GM12872 (cell line): ENCODE results near the gene IQCK.

Experiments used
- TF ChIP-seq, protein P1 (sequence below): IDR thresholded peaks from 3 replicates; pipeline ENCODE4 v1.5.1; 2011; ENCODE audit warnings: low read depth, mild to moderate bottlenecking, low read length, moderate library complexity; ENCODE audit not compliant: insufficient read depth

The IQCK gene

DNA sequence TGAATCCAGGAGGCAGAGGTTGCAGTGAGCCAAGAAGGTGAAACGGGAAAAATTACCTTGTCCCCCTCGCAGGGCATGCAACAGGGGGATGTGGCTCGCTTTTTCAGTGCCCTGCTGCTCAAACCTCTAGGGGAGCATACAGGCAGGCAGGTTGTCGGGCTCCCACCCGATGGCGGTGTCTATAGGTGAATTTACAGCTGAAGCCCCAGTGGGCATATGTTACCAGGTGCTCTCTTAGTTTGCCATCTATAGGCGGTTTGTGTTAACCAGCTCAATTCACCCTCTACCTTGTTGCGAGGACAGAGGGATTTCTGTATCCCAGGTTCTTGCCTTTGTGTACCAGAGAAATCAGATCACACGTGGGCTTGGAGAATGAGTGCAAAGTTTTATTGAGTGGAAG lies 48.9 kb downstream of the IQCK start:
- TF ChIP-seq, protein P1, sequence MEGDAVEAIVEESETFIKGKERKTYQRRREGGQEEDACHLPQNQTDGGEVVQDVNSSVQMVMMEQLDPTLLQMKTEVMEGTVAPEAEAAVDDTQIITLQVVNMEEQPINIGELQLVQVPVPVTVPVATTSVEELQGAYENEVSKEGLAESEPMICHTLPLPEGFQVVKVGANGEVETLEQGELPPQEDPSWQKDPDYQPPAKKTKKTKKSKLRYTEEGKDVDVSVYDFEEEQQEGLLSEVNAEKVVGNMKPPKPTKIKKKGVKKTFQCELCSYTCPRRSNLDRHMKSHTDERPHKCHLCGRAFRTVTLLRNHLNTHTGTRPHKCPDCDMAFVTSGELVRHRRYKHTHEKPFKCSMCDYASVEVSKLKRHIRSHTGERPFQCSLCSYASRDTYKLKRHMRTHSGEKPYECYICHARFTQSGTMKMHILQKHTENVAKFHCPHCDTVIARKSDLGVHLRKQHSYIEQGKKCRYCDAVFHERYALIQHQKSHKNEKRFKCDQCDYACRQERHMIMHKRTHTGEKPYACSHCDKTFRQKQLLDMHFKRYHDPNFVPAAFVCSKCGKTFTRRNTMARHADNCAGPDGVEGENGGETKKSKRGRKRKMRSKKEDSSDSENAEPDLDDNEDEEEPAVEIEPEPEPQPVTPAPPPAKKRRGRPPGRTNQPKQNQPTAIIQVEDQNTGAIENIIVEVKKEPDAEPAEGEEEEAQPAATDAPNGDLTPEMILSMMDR, result no peak

- TF ChIP-seq, protein P1, result no peak
These were observed 49.4 kb downstream of the IQCK start for GRCh38 chr16:19767497-19767896.

DNA sequence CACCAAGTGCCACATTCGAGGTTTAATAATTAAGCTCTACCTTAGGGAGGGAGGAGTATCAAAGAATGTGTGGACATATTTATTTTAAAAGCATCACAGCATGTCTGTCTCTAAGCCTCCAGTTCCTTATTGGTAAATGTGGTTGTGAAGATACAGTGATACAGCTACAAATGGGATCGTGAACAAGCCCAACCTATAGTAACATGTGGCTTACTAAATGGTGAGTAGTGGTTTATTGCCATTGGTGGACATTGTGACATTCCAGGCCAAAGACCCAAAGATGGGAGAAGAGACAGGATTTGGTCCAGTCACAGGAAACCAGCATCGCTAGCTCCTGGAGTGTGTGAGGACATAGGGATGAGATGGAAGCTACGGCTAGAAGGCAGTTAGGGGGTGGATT lies 51.2 kb downstream of the IQCK start:
- TF ChIP-seq, protein P1, result no peak

DNA sequence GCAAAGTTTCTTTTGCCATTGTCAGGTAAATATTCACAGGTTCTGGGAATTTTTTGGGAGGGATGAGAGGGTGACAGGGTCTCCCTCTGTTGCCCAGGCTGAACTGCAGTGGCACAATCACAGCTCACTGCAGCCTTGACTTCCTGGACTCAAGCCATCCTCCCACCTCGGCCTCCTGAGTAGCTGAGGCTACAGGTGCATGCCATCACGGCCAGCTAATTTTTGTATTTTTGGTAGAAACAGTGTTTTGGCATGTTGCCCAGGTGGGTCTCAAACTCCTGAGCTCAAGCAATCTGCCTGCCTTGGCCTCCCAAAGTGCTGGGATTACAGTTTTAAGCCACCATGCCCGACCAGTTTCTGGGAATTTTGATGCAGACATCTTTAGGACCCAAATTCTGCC lies 53.0 kb downstream of the IQCK start:
- TF ChIP-seq, protein P1, result no peak

DNA sequence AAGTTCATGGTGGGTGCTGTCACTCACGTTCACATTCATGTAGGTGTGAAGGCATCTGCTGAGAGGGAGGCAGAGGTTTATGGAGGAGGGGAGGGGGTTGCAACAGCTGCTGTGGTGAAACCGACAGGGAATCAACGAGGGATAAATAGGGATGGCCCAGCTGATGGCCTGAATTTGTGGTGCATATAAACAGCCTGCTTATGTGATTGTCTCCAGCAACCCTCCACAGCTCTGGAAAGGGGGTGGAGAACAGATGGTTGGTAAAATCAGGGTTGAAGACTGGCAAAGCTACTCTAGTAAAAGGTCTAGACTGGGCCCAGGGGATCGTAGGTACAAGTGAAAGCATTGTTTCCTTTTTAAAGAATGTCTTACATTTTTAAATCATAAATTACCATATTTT lies 53.7 kb downstream of the IQCK start:
- TF ChIP-seq, protein P1, result no peak

- TF ChIP-seq, protein P1, result no peak
These were observed 56.0 kb downstream of the IQCK start for GRCh38 chr16:19774024-19774423.

- TF ChIP-seq, protein P1, result no peak
These were observed 58.1 kb downstream of the IQCK start for GRCh38 chr16:19776147-19776546.

- TF ChIP-seq, protein P1, result no peak
These were observed 58.5 kb downstream of the IQCK start for GRCh38 chr16:19776565-19776964.
